Amygdala (tissue), 56 donors: ENCODE results near the gene ERICH4.
"Not testable (repeated sequence)": the region's sequence is repeated elsewhere in the genome, so short reads cannot be mapped to it uniquely, and the experiment has no call there.

ENCODE experiments used
- DNase-seq, 56 donors: peaks; one replicate each; lab custom pipeline; 2025; lab: John Stamatoyannopoulos, UW

ERICH4 gene

DNA sequence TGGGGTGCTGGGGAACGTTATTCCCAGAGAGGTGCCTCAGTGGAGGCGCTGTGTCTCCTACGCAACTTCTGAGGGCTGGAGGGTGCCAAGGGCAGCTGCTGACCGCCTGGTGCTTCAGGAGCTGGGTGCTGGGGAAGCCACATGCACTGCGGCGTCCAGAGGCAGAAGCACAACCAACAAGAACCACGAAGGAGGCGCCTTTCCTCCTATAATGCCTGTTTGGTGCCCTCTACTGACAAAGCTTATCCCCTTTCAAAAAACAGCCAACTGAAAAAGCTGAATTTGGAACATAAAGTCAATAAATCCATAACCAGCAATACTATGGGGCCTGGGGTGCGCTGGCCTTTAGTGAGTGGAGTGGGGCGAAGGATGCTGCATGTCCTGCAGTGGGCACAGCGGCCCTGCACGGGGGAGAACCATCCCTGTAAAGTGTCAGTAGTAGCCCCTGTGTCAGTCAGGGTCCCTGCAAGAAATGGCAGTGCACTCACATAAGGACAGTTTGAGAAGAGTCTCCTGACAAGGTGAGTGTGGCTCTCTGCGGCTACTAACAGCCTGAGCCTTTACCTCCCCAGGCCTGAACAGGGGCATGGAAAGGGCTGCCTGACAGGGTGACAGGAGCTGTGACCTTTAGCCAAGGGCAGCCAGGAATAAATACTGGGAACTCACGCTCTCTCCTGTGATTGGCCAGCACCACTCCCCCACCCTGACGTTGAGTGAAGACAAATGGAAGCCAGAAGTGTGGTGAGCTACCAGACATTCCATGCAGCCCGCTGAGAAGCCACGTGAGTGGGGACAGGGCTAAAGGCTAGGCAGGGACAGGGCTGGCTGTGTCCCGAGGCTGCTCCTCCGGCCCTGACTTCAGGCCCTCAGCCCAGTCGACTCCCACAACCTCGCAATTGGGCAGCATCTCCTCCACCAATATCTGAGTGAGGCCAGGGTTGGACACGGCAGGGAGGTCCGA lies 11.2 kb upstream of the ERICH4 start:
- DNase-seq: peak in 2 of 56 donors; percentile 9 to 16

DNA sequence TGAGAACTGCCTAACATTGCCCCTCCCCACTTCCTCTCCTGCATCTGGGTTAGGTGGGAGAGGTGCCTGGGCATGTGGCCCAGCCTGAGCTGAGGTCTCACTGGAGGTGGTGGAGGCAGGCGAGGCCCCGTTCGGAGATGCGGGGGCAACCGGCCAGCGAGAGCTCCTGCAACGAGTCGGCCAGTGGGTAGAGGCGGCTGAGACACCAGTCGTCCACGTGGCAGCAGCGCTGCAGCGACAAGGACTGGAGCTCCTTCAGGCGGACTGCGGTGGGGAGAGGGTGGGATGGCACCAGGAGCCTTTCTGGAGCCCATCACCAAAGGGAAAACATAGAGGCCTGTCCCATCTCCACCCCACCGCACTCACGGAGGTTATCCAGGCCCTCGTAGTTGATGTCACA lies 9.8 kb upstream of the ERICH4 start:
- DNase-seq: no peak

DNA sequence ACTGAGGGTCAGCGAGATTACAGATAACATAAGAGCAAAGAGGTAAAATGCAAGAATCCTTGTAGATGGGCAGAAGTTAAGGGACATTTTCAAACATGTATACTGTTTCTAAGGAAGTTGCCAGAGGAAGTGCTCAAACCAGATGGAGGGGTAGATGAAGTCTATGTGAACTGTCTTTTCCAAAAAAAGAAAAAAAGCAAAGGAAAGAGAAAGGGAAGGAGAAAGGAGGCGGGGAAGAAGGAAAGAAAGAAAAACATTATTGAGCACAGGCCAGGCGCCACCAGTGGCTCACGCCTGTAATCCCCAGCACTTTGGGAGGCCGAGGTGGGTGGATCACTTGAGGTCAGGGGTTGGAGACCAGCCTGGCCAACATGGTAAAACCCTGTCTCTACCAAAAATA lies 8.5 kb upstream of the ERICH4 start:
- DNase-seq: no peak

DNA sequence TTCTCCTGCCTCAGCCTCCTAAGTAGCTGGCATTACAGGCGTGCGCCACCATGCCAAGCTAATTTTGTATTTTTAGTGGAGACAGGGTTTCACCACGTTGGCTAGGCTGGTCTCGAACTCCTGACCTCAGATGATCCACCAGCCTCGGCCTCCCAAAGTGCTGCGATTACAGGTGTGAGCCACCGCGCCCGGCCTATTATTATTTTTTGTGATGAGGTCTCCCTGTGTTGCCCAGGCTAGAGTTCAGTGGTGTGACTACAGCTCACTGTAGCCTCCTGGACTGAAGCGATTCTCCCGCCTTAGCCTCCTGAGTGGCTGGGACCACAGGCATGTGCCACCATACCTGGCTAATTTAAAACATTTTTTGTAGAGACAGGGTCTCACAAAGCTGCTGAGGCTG lies 7.6 kb upstream of the ERICH4 start:
- DNase-seq: not testable (repeated sequence)

DNA sequence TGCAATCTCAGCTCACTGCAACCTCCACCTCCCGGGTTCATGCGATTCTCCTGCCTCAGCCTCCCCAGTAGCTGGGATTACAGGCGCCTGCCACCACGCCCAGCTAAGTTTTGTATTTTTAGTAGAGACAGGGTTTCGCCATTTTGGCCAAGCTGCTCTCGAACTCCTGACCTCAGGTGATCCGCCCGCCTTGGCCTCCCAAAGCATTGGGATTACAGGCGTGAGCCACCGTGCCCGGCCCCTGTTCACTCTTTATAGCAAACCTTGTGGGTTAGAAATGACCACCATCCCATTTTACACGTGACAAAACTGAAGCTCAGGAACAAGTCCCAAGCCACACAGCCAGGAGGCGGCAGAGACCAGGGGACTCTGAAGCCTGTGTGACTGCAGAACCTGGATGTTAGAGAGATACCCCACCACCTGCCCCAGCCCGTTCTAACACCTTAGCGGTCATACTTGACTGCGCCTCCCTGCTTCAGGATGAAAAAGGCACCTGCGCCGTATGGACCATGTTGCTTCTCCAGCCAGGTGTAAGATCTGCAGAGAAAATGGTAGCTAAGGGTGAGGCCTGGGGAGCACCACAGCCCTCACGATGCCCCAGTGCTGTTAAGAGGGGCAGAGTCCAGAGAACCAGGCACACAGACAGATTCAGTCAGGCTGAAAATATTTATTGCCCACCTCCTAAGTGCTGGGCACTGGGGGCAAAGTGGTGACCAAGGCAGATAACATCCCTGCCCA lies 6.9 kb upstream of the ERICH4 start:
- no peak for DNase-seq

DNA sequence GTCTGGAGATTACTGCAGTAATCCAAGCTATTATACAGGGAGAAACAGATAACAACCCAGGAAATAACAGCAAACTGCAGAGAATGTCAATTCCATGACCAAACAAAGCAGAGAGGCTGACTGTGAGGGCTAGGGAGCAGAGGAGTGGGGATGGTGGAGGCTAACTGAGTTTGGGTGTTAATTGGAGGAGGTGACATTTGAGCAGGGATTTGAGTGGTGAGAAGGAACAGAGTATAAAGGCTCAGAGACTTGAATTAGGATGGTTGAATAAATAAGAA lies 6.3 kb upstream of the ERICH4 start:
- DNase-seq: no peak

DNA sequence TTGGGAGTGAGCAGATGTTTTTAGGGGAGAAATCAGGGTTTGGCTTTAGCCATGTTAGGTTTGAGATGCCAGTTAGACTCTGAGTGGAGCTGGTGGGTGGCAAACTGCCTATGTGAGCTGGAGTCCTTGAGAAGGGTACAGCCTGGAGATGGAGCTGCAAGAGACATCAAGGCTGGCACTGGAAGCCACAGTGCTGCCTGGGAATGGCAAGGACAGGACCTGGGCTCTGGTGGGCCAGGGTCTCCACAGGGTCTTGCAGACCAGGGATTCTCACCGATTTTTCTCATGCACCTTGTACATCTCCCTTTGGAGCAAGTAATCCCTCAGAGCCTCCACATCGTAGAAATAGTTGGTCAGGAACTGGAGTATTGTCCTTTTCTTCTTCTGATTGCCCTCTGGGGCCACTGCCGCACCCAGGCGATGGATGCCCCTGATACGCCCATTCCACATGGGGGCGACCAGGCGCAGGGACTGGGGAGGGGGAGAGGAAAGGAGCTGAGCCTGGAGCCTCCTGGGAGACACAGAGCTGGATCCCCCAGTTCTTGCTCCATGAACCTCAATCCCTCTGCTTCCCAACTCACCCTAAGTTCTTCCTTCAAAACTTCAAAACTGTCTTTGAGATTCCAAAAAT lies 4.9 kb upstream of the ERICH4 start:
- DNase-seq: no peak

DNA sequence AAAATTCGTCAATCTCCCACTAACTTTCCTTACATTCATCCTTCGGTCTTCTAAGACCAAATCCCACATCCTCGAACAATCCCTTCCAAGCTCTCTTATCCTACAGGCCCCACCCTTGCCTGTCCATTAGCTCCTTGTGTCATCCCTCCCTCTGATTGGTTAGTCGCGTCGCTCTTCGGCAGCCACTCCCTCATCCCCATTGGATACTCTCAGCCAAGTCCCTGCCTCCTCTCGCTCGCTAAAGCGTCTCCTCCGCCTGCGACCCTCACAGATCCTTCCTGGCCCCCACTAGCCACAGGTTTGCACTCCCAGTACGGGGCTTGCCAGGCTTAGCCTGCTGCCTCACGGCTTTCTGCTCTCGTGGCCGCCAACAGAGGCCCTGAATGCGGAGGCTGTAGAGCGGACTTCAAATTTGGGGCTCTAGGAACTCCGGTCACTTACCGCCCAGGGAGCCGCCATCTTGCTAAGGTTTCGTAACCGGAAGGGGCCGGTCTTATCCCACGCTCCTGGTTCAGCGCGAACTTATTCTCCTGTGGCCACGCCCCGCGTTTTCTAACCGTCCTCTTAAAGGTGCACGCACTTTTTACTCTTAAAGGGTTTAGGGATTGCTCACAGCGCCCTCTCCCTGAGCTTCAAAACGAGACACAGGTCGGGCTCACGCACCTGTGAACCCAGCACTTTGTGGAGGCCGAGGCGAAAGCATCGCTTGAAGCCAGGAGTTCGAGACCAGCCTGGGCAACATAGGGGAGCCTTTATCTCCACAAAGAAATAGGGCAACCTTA lies 3.3 kb upstream of the ERICH4 start, which contains the start of gene DMAC2:
DMAC2 (minus strand) TSS at position 472 of the 782 bp plus-strand sequence; CDS start at position 459, 13 bp downstream.
- peak; percentile 69 to 99 (median 93) for DNase-seq

DNA sequence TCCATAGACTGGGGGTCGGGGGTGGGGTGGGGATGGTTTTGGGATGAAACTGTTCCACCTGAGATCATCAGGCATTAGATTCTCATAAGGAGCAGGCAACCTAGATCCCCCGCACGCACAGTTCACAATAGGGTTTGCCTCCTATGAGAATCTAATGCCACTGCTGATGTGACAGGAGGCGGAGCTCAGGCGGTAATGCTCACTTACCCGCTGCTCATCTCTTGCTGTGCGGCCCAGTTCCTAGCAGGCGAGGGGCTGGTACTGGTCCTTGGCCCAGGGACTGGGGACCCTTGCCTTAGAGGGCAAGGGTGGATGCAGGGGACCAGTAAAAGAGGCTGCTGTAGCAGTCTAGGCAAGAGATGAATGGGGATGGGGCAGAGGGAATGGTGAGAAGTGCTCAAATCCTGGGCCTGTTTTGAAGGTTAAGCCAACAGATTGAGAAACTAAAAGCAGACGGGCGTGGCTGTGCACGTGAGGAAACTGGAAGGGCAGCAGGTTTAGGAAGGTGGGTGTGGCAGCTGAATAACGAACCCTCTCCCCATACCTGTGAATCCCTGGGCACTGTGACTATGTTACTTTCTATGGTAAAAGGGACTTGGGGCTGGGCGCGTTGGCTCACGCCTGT lies 1.5 kb upstream of the ERICH4 start:
- DNase-seq: no peak

DNA sequence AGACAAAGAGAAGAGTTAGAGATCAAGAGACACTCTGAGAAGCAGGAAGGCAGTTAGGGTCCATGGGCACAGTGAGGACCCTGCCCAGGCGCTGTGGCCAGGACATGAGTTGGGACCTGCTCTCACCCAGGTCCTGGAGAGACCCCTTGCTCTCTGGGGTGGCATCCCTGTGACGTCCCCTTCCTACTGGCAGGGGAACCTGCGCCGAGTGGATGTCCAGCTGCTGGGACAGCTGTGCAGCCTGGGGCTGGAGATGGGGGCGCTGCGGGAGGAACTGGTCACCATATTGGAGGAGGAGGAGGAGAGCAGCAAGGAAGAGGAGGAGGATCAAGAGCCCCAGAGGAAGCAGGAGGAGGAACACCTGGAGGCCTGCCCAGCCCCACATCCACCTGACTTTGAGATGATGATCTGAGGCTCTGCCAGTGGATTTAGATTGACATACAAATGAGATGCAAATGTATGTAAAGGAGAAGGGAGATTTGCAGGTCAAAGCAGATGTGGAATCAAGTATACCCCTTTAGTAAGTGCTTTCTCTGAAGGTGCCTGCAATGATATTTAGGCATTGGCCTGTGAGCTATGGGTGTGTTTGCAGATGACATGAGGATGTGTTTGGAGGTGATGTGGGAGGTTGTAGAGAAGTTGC lies 978 bp downstream of the ERICH4 start:
- DNase-seq: no peak

DNA sequence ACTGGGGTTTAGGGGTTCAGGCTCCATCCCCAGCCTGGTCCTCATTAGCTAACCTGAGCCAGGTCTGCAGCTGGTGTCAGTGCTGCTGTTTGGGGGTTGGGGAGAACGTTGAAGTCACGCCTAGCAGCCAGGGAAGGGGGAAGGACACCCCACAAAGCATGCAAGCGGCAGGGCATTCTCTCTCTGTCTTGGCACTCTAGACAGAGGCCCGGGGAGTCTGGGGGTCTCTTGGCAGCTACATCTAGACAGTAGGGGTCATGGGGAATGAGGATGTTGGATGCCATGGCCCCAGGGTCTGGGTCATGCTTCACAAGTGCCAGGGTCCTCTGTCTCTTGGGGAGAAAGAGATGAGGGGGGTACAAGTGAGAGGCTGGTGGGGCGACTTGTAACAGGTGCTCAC lies 2.6 kb downstream of the ERICH4 start:
- no peak for DNase-seq

DNA sequence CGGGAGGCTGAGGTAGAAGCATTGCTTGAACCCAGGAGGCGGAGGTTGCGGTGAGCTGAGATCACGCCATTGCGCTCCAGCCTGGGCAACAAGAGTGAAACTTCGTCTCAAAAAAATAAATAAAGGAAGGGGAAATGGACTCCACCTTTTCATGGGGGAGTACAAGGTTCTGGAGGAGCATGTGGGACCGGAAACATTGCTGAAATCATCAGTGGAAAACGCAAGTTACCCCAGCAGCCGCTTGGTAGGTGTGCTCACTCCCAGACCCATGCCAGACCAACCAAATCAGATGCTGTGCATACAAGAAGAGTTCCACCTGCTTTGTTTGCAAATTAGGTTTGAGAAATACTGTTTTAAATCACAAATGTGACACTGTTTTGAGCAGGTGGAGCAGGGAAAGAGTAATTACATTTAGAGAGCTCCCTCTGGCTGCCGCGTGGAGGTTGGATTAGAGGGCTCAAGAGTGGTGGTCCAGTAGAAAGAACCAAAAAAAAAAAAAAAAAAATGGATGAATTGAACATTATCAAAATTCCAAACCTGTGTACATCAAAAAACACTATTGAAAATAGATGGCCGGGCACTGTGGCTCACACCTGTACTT lies 4.9 kb downstream of the ERICH4 start:
- no peak for DNase-seq

DNA sequence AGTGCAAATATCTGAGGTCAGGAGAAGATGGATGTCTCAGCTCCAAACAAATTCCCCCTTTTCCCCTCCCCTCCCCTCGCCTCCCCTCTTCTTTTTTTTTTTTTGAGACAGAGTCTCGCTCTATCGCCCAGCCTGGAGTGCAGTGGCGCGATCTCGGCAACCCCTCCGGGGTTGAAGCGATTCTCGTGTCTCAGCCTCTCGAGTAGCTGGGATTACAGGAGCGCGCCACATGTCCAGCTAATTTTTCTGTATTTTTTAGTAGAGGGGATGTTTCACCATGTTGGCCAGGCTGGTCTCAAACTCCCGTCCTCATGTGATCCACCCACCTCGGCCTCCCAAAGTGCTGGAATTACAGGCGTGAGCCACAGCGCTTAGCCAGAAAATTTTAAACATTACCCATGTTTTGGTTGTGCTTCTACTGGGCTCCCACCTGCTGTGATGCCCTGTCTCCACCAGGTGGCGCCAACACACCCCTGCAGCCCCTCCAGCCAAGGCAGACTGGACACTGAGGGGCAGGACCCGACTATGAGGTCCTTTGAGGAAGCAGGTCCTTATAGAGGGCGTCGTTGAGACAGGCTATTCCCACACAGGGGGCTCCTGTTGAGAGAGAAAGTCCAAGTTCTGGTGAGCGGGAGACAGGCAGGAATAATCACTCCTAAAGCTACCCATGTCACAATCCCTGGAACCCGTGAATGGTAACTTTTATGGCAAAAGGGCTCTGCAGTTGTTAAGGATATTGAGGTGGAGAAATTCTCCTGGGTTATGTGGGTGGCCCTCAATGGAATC lies 6.3 kb downstream of the ERICH4 start:
- peak in 42 of 56 donors; percentile 10 to 80 (median 44) for DNase-seq

DNA sequence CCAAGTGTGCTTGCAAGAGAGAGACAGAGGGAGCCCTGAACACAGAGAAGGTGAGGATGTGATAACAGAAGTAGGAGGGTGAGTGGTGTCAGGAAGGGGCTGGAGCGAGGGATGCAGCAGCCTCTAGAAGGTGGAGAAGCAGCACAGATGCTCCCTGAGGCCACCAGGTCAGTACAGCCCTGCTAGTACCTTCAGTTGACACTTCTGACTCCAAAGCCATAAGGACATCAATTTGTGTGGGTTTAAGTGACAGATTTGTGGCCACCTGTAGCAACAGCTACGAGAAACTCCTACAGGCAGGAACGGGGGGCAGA lies 6.9 kb downstream of the ERICH4 start:
- no peak for DNase-seq

DNA sequence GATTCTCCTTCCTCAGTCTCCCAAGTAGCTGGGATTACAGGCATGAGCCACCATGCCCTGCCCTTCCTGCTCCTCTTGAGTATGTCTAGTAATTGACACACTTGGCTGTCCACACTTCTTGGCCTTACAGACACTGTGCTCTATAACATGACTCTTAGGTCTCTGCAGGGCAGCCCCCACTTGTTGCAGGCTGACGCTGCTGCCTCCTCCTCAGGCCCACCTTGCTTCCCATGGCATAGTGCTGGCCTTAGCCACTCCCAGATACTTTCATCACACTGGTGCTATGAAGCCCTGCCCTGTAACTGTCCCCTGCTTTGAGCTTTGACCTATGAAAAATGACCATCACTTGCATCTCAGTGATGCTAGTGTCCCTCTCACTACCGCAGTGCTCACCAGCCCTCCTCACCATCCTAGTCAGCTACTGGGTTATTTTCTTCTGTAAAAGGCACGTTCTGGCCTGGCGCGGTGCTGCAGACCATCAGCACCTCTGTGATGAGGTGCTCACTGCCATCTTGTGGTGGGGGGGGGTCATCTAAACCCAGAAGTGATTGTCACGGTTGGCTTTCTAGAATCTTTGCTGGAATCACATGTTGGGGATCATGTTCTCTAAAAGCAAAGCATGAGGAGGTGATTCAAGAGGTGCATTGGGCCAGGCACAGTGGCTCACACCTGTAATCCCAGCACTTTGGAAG lies 9.8 kb downstream of the ERICH4 start:
- DNase-seq: no peak

DNA sequence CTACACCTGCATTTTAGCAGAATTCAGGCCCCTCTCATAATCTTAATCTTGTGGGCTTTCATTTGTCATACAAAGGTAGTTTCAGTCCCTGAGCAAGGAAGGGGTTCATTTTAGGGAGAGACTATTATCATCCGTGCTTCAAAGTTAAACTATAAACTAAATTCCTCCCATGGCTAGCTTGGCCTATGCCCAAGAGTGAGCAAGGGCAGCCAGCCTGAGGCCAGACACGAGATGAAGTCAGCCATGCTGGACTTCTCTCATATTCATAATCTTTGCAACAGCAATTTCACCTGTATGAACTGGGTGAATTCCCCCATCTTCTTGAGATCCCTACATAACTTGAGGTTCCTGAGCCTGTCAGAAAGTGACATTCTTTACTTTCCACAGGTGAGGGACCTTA lies 13.0 kb downstream of the ERICH4 start:
- no peak for DNase-seq

DNA sequence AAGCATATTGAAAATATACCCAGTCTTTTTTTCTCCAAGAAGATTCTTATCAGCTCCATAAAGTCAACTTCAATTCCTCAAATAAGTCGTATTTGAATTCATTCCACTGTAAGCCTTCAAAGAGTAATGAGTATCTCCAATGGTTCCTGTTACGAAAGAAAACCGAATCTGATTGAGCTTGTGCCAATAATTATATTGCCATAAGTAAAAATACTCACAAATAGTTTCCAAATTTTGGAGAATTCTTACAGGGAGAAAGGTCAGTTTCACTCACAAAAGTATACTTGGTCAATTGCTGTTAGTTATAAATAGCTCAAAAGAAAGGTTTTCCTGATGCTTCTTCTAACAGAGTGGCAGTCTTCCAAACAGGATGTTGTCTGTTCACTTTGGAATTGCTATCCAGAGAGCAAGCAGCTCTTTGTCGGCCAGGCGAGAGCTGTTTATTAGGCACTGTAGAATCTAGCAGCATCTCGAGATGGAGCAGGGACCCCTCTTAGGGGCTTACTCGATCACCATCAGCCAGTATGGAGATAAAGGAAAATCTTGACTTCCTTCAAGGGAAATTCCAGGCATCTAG lies 13.5 kb downstream of the ERICH4 start:
- DNase-seq: no peak

DNA sequence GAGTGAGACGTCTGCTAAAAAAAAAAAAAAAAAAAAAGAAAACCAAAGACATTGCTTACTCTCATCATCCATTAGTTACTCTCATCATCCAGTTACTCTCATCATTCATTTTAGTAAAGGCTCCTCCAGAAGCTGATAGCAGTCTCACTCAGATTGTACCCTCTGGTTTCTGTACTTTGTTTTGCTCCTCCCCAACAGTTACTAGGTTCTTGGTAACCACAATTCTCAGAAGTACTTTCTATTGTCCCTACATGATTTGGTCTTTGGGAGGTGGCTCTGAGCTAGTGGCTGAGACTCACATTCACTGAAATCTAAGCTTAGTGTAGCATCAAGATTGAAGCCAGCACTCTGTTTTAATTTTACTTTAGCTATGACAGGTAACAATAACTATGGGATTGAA lies 14.3 kb downstream of the ERICH4 start:
- no peak for DNase-seq
